Smooth muscle cell (in vitro differentiated cells): ENCODE data around the gene KCP. TPM values are rescaled to one million over a fixed set of nuclear protein-coding genes. Genes with fewer than 3 reads are reported as not detected.

Experiments
- DNase-seq: peaks from one replicate; lab custom pipeline; 2025; ENCODE audit not compliant: unreplicated experiment; lab: John Stamatoyannopoulos, UW
- H2AFZ ChIP-seq: fragments of 200-600 bp; sonication (generic); 2 replicates; pipeline ENCODE4 v1.6.0; 2016; ENCODE audit warnings: antibody characterized with exemption, low read depth, mild to moderate bottlenecking
- H3F3A ChIP-seq: fragments of 200-600 bp; sonication (generic); 2 replicates; pipeline ENCODE4 v1.6.0; 2017; ENCODE audit warnings: antibody characterized with exemption, low read depth
- H3K27ac ChIP-seq: fragments of 200-600 bp; sonication (generic); 2 replicates; pipeline ENCODE4 v1.5.1; 2016; ENCODE audit warnings: low read depth, mild to moderate bottlenecking
- H3K27me3 ChIP-seq: fragments of 200-600 bp; sonication (generic); 2 replicates; pipeline ENCODE4 v1.6.1; 2016; ENCODE audit warnings: low read depth, mild to moderate bottlenecking
- H3K36me3 ChIP-seq: fragments of 200-600 bp; sonication (generic); 2 replicates; pipeline ENCODE4 v1.5.1; 2016; ENCODE audit warnings: low read depth
- H3K4me1 ChIP-seq: fragments of 200-600 bp; sonication (generic); 2 replicates; pipeline ENCODE4 v1.5.1; 2016; ENCODE audit warnings: low read depth
- H3K4me2 ChIP-seq: fragments of 200-600 bp; sonication (generic); 2 replicates; pipeline ENCODE4 v1.6.0; 2016; ENCODE audit warnings: mild to moderate bottlenecking
- H3K4me3 ChIP-seq: fragments of 200-600 bp; sonication (generic); 2 replicates; pipeline ENCODE4 v1.5.1; 2016; ENCODE audit warnings: mild to moderate bottlenecking
- H3K79me2 ChIP-seq: fragments of 200-600 bp; sonication (generic); 2 replicates; pipeline ENCODE4 v1.6.0; 2016; ENCODE audit warnings: low read depth, mild to moderate bottlenecking
- H3K9ac ChIP-seq: fragments of 200-600 bp; sonication (generic); 2 replicates; pipeline ENCODE4 v1.6.0; 2016; ENCODE audit warnings: low read depth
- H3K9me3 ChIP-seq: fragments of 200-600 bp; sonication (generic); replicated peaks from 2 replicates; pipeline ENCODE4 v1.5.1; 2016; ENCODE audit warnings: low read depth
- H4K20me1 ChIP-seq: fragments of 200-600 bp; sonication (generic); 2 replicates; pipeline ENCODE4 v1.6.0; 2016; ENCODE audit warnings: low read depth
- CTCF ChIP-seq: fragments of 200-600 bp; sonication (generic); IDR thresholded peaks from 2 replicates; pipeline ENCODE4 v1.5.1; 2017; ENCODE audit warnings: borderline replicate concordance, mild to moderate bottlenecking, antibody characterized with exemption; ENCODE audit not compliant: insufficient read depth, poor library complexity, severe bottlenecking
- WGBS: methylation state at CpG from one replicate; pipeline ENCODE4 v1.1.7; 2016; ENCODE audit warnings: low lambda C conversion rate; 5-methylcytosine and 5-hydroxymethylcytosine counted together
- polyA plus RNA-seq: library from polyadenylated mRNA; unstranded; fragments of >200 nt; fragmentation: Nextera tagmentation; extraction: Ambion mirVana; gene quantifications from 2 replicates; pipeline ENCODE4 v1.2.1, GENCODE V29; 2016
- total RNA-seq: library from RNA; depleted of rRNA; stranded (reverse); fragments of >200 nt; gene quantifications from 2 replicates; pipeline ENCODE4 v1.2.3, GENCODE V29; 2014

KCP gene
- total and polyA plus RNA-seq, 2 experiments from 2014 or later = 0.99 to 4.5 TPM

- Histone ChIP-seq H3K4me2 (no peak overlapping the region), H3K9me3 (no peaks in the 10 kb centered on the region), H2AFZ (no peak overlapping the region), H3F3A (no peaks in the 10 kb centered on the region), H3K9ac (no peak overlapping the region), H3K36me3 (no peaks in the 10 kb centered on the region), H3K79me2 (no peaks in the 10 kb centered on the region), H3K27me3 (peaks cover under 1% of the 10 kb centered on the region), H4K20me1 (no peaks in the 10 kb centered on the region), H3K4me3 (no peak overlapping the region), H3K27ac (no peak overlapping the region), H3K4me1 (no peaks in the 10 kb centered on the region)
- 87% methylated on average over 14 of the region's 14 CpGs for WGBS
- no peak for DNase-seq
- TF ChIP-seq CTCF = no peak
Observed at GRCh38 chr7:128928882-128929788, 18.6 kb upstream of the KCP start.

GRCh38 chr7:128928159-128928813, 17.8 kb upstream of the KCP start:
- Histone ChIP-seq H3K36me3 (no peaks in the 10 kb centered on the region), H3F3A (no peaks in the 10 kb centered on the region), H3K4me2 (no peak overlapping the region), H3K4me1 (no peaks in the 10 kb centered on the region), H4K20me1 (no peaks in the 10 kb centered on the region), H2AFZ (no peak overlapping the region), H3K9ac (no peak overlapping the region), H3K9me3 (no peaks in the 10 kb centered on the region), H3K27ac (no peak overlapping the region), H3K27me3 (no peaks in the 10 kb centered on the region), H3K79me2 (no peaks in the 10 kb centered on the region), H3K4me3 (no peak overlapping the region)
- DNase-seq = no peak
- TF ChIP-seq CTCF = no peak
- WGBS = 92% methylated on average over 8 of the region's 8 CpGs

DNA sequence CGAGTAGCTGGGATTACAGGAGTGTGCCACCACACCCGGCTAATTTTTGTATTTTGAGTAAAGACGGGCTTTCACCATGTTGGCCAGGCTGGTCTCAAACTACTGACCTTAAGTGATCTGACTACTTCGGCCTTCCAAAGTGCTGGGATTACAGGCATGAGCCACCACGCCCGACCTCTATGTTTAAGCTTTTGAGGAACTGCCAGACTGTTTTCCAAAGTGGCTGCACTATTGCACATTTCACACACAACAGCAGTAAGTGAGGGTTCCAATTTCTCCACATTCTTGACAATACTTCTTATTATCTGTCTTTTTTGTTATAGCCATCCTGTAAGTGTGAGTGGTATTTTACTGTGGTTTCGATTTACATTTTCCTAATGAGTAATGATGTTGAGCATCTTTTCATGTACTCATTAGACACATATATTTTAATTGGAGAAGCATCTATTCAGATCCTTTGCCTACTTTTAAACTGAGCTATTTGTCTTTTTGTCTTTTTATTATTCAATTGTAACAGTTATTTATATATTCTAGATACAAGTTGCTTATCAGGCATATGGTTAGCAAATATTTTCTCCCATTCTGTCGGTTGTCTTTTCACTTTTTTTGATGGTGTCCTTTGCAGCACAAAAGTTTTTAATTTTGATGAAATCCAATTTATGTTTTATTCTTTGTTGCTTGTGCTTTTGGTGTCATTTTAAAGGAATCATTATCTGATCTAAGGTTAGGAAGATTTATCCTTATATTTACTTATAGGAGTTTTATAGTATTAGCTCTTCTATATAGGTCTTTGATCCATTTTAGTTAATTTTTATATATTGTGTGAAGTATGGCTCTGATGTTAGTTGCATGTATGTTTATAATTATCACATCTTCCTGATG, 14.4 kb upstream of the KCP start:
- Histone ChIP-seq H4K20me1 (no peaks in the 10 kb centered on the region), H3K4me2 (no peak overlapping the region), H3K79me2 (no peaks in the 10 kb centered on the region), H3K9ac (no peak overlapping the region), H3K27me3 (peaks cover 16% of the 10 kb centered on the region), H3K27ac (no peak overlapping the region), H3K9me3 (no peaks in the 10 kb centered on the region), H3F3A (no peaks in the 10 kb centered on the region), H3K4me3 (no peak overlapping the region), H3K4me1 (peaks cover 4% of the 10 kb centered on the region), H2AFZ (no peak overlapping the region), H3K36me3 (no peaks in the 10 kb centered on the region)
- no peak for DNase-seq
- no peak for TF ChIP-seq CTCF
- WGBS = 80% methylated on average over 8 of the region's 8 CpGs
